Measurements from ENCODE around the gene MCEMP1. TPM values are rescaled to one million over a fixed set of nuclear protein-coding genes. Genes with fewer than 3 reads are reported as not detected.

Gene MCEMP1
- total RNA-seq, 1 donor from 2014 or later, result not detected

GRCh38 chr19:7709932-7710460 lies 33.1 kb downstream of the MCEMP1 start:
- no peaks in the 10 kb centered on the region for H3K36me3 Mint-ChIP-seq (ENCODE audit: insufficient read depth)
- no peak for DNase-seq (ENCODE audit: low spot score, unreplicated experiment)
- H3K27ac Mint-ChIP-seq, result no peak overlapping the region
- no peak overlapping the region for H3K4me3 Mint-ChIP-seq (ENCODE audit: low read depth)
- no peak for TF ChIP-seq CTCF (IDR thresholded peaks at IDR 0.05; ENCODE audit: unreplicated experiment)
- no peaks in the 10 kb centered on the region for H3K4me1 Mint-ChIP-seq (ENCODE audit: low read depth)
- no peaks in the 10 kb centered on the region for H3K9me3 Mint-ChIP-seq (ENCODE audit: low read depth)
- peaks cover 23% of the 10 kb centered on the region for H3K27me3 Mint-ChIP-seq

GRCh38 chr19:7710616-7711015 lies 33.7 kb downstream of the MCEMP1 start:
- DNase-seq (ENCODE audit: low spot score, unreplicated experiment), result no peak
- TF ChIP-seq CTCF (IDR thresholded peaks at IDR 0.05; ENCODE audit: unreplicated experiment), result no peak
- H3K4me3 Mint-ChIP-seq (ENCODE audit: low read depth), result no peak overlapping the region
- no peaks in the 10 kb centered on the region for H3K36me3 Mint-ChIP-seq (ENCODE audit: insufficient read depth)
- no peaks in the 10 kb centered on the region for H3K9me3 Mint-ChIP-seq (ENCODE audit: low read depth)
- H3K27ac Mint-ChIP-seq, result no peak overlapping the region
- H3K4me1 Mint-ChIP-seq (ENCODE audit: low read depth), result no peaks in the 10 kb centered on the region
- peaks cover 23% of the 10 kb centered on the region for H3K27me3 Mint-ChIP-seq

- Mint-ChIP-seq H3K27ac (no peak overlapping the region), H3K4me1 (ENCODE audit: low read depth) (no peaks in the 10 kb centered on the region), H3K4me3 (ENCODE audit: low read depth) (no peak overlapping the region), H3K27me3 (peaks cover 12% of the 10 kb centered on the region), H3K9me3 (ENCODE audit: low read depth) (no peaks in the 10 kb centered on the region), H3K36me3 (ENCODE audit: insufficient read depth) (no peaks in the 10 kb centered on the region)
- no peak for DNase-seq (ENCODE audit: low spot score, unreplicated experiment)
- TF ChIP-seq CTCF (IDR thresholded peaks at IDR 0.05; ENCODE audit: unreplicated experiment), result no peak
Observed at GRCh38 chr19:7715671-7716070, 38.8 kb downstream of the MCEMP1 start.

- no peak for TF ChIP-seq CTCF (IDR thresholded peaks at IDR 0.05; ENCODE audit: unreplicated experiment)
- peaks cover 10% of the 10 kb centered on the region for H3K27me3 Mint-ChIP-seq
- no peaks in the 10 kb centered on the region for H3K4me1 Mint-ChIP-seq (ENCODE audit: low read depth)
- H3K4me3 Mint-ChIP-seq (ENCODE audit: low read depth), result no peak overlapping the region
- H3K27ac Mint-ChIP-seq, result no peak overlapping the region
- H3K9me3 Mint-ChIP-seq (ENCODE audit: low read depth), result no peaks in the 10 kb centered on the region
- no peak for DNase-seq (ENCODE audit: low spot score, unreplicated experiment)
- no peaks in the 10 kb centered on the region for H3K36me3 Mint-ChIP-seq (ENCODE audit: insufficient read depth)
Observed at GRCh38 chr19:7716762-7717161, 39.9 kb downstream of the MCEMP1 start.

GRCh38 chr19:7718668-7719067 lies 41.8 kb downstream of the MCEMP1 start:
- no peaks in the 10 kb centered on the region for H3K4me1 Mint-ChIP-seq (ENCODE audit: low read depth)
- DNase-seq (ENCODE audit: low spot score, unreplicated experiment), result no peak
- H3K4me3 Mint-ChIP-seq (ENCODE audit: low read depth), result no peak overlapping the region
- H3K36me3 Mint-ChIP-seq (ENCODE audit: insufficient read depth), result no peaks in the 10 kb centered on the region
- no peaks in the 10 kb centered on the region for H3K9me3 Mint-ChIP-seq (ENCODE audit: low read depth)
- no peak for TF ChIP-seq CTCF (IDR thresholded peaks at IDR 0.05; ENCODE audit: unreplicated experiment)
- peaks cover 14% of the 10 kb centered on the region for H3K27me3 Mint-ChIP-seq
- H3K27ac Mint-ChIP-seq, result no peak overlapping the region
